ENCODE measurements around the gene TRIP13.
A peak's percentile ranks its signal among the peaks of the same experiment; 100 is the strongest.
"Not testable (repeated sequence)": the region's sequence is repeated elsewhere in the genome, so short reads cannot be mapped to it uniquely, and the experiment has no call there.

TRIP13 gene

DNA sequence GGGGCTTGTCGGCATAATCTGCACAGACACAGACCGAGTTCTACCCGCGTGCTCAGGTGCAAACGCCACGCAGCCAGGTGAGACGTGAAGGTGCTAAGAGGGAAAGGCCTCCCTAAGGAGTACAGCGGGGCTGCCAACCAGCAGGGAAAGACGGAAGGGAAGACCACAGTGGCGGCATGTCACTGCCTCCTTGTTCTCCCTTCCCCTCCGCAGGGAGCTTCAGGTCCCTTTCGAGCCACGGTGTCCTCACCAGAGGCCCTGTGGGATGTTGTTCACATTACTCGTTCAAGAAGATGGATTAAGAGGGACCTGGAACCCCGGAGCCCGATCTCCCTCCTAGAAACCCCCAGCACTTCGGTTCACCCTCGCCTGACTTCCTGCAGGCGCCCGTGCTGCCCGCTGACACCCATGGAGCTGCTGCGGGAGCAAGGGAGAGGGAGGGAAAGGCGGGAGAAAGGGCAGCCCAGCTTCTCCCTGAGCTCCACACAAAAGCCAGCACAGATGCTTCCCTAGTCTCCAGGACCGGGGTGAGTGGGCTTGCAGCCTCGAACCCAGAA is 769 bp upstream of the TRIP13 start:
- DNase-seq (ENCODE audit: low spot score) = no peak

DNA sequence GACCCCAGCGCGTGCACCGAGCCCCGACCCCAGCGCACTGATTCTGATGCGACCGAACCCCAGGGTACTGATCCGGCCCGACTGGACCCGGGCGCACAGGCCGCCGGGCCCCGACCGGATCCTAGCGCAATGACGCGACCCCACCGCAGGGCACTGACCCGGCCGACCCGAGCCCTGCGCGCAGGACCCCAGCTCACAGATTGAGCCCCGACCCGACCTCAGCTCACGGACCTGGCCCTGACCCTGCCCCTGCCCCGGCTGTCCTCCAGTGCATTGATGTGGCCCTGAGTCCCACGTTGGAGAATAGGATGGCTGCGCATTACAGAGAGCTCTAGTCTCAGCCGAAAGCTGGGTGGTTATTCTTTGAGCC is 438 bp downstream of the TRIP13 start:
- DNase-seq (ENCODE audit: low spot score) = peak; percentile 64

DNA sequence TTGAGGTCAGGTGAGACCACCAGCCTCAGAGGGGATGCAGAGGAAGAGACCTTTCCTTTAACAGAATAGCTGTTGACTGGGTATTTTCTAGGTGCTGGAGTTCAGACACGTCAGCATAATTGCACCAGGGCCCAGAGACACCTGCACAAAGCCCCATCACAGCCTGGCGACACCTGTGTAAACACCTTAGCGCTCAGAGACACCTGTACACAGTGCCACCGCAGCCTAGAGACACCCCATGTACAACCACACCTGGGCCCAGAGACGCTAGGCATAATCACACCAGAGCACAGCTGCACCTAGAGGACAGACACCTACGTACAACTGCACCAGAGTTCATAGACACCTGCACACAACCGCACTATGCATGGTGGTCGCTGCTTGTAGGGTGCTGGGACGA is 1.0 kb downstream of the TRIP13 start:
- DNase-seq (ENCODE audit: low spot score) = no peak

DNA sequence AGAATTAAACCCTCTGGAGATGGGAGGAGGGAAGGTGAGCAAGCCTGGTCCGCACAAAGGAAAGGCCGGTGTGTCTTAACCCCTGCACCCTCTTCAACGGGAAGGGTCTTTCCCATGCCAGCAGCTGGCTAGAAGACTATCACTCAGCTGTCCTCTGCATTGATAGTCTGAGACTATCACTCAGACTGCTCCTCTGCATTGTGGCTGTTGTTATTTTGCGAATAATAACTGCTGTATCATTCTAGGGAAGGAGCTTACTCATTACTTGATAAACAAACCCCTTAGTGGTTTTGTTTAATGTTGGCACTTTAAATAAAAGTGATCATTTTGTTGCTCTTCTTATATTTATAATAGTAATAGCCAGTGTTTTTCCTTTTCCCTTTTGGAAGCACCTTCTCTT is 8.1 kb downstream of the TRIP13 start:
- DNase-seq (ENCODE audit: low spot score) = no peak

DNA sequence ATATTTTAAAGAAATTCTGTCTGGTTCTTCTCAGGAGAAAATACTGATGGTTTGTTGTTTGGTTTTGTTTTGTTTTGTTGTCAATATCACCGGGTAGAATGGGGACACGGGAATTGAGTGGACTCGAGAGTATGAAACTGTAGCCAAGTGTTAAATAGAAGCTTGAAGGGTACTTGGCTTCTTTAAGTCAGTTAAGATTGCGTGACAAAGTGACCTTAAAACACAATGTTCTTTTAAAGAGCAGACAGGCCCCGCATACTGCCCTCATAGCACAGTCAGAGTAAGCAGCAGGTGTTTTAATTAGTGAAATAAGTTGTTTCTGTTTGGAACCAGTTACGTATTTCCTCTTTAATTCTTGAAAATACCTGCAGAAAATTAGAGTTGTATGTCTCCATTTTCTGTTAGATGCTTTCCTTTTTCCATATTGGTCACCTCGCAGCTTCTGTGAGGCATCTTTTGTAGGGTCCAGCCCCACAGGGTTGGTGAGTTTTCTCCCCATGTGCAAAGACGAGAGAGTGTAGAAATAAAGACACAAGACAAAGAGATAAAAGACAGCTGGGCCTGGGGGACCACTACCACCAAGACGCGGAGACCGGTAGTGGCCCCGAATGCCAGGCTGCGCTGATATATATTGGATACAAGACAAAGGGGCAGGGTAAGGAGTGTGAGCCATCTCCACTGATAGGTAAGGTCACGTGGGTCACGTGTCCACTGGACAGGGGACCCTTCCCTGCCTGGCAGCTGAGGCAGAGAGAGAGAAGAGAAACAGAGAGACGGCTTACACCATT is 9.6 kb downstream of the TRIP13 start:
- no peak for DNase-seq (ENCODE audit: low spot score)

DNA sequence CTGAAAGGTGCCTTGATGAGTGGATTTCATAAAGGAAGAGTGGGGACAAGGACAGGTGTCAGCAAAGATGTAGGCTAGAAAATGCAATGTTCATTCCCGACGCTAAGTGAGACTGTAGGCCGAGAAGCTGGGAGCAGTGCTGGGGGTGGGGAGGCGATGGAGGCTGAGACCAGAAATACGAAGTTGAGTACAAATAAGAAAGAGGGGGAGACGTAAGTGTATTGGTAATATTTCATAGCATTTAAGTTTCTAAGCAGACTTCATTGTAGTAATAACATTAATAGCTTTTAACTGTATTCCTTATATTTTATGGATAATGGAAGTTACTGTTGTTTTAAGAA is 11.0 kb downstream of the TRIP13 start:
- DNase-seq (ENCODE audit: low spot score) = no peak

DNA sequence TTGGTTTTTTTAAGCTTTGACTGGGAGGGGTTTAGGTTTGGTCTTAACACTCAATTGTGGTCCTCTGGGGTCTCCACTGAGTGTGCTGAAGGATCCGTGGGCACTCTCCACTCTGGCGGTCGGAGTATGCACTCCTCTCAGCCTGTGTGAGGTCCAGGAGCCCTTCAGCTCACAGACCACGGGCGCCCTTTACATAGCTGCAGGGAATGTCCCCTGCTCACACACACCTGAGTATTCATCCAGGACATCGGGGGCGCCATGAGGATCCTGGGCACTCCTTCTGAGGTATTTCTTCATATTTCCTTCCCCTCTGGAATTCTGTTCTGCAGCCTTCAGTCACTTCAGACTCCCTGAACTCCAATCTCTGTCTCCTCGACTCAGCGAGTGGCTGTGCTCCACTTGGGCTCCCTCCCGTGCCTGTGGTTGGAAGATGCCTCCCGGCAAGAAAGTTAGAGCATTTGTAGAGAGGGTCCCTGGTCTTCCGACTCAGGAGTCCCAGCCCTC is 12.5 kb downstream of the TRIP13 start:
- DNase-seq (ENCODE audit: low spot score) = no peak

DNA sequence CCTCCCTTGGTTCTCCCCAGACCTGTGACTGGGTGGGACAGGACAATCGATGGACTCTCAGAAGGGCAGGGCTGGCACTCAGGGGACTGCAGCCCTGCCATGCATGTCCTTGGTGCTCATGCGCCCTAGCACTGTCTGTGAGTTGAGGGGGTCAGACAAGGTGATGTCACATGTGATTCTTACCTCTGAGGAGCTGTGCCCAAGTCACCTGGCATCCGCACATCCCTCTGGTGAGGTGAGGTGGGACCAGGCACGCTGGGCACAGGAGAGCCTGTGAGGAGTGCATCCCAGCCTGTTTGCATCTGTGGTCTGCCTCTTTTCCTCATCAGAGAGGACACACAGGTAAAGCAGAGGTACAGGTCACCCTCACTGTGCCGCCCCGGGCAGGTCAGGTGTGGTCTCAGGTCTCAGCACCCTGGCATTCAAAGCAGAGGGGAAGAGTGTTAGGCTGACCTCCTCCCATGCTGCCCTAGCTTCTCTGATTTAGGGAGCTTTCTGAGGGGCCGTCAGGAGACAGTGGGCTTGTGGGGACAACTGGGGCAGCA is 14.8 kb downstream of the TRIP13 start:
- no peak for DNase-seq (ENCODE audit: low spot score)

DNA sequence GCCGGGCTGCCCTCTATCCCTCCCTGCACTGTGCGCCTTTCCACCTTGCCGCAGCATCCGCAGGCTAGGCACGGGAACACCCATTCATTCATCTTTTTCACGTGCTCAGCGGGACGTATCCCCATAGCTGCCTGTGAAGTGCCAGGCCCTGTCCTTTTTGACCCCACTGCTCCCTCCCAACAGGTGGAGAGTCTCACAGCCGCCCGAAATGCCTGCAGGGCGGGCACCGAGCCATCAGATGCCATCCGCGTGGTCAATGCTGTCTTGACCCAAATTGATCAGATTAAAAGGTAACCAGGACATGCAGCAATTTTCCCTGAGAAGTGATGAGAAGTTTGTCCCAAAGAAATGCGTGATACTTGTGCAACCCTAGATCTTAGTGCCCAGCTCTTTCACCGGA is 15.5 kb downstream of the TRIP13 start:
- DNase-seq (ENCODE audit: low spot score) = no peak

DNA sequence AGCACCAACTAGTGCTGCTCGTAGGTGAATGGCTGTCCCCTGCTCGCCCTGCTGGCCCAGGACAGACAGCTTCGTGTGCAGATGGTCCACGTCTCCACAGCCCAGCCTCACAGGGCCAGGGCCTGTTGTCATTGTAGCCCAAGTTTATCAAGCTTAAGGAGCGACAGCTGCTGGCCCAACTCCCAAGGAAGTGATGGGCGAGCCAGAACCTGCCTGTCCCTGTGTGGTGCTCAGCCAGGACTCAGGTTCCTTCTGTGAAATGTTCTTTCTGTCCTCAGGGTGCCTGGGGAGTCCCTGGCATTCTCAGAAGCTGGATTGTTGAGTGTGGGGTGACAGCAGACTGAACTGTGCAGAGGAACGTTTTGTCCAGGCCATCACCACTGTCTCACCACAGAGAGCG is 16.4 kb downstream of the TRIP13 start:
- DNase-seq (ENCODE audit: low spot score) = no peak

DNA sequence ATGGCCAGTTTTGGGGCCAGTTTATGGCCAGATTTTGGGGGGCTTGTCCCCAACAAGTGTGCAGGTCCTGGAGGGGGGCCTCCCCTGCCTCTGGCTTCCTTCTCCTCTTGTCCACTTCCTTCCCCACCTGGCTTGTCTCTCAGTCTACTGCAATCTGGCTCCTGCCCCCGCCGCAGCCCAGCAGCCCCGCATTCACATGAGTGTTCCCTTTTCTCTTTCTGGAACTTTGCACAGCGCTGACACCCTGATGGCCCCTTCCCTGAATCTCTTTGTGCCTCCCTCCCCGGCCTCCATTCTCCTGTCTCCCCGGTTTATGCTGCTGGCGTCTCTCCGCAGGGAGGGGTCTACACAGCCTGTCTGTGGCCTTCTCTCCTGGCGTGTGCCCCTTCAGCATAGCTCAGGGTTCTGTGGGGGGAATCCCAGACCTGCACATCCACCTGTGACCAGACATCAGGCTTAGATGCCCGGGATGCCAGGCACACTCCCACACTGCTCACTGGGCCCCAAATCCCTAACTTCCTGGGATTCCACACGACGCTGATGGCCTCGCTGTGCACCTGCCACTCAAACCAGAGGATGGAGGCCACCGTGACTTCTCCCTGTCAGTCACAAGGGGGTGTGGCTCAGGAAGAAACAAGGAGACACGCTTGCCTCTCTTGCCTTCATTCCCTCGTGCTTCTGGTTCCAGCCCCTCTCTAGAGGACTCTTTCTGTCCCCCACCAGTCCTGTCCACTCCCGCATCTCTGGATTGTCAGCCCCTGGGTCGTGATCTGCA is 17.5 kb downstream of the TRIP13 start:
- no peak for DNase-seq (ENCODE audit: low spot score)

DNA sequence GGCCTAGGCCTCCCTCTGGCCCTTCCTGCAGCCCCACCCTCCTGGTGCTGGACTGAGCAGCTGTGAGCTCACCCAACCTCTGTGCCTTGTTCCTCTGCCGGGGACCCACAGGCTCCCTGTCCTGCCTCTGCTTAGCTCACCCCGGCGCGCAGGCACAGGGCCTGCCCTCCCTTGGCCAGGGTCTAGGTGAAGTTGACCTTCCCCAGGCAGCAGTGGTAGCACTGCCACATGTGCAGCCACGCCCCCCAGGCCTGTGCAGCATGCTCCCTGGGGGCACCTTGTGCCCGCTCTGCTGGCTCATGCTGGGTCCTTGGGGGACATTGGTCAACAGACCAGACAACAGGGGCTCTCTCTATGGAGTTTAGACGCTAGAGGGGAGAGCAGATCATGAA is 18.1 kb downstream of the TRIP13 start:
- DNase-seq (ENCODE audit: low spot score) = no peak

DNA sequence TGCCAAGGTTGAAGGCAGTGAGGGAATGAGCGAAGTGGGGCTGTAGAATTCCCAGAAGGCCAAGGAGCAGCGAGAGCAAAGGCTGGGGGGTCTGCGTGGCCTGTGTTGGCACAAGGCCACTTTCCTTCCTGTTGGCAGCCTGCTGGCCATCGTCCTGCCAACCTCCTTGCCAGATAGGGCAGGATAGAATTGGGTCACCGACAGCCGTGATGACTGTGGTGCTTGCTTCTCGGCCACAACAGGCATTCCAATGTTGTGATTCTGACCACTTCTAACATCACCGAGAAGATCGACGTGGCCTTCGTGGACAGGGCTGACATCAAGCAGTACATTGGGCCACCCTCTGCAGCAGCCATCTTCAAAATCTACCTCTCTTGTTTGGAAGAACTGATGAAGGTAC is 18.9 kb downstream of the TRIP13 start:
- no peak for DNase-seq (ENCODE audit: low spot score)

DNA sequence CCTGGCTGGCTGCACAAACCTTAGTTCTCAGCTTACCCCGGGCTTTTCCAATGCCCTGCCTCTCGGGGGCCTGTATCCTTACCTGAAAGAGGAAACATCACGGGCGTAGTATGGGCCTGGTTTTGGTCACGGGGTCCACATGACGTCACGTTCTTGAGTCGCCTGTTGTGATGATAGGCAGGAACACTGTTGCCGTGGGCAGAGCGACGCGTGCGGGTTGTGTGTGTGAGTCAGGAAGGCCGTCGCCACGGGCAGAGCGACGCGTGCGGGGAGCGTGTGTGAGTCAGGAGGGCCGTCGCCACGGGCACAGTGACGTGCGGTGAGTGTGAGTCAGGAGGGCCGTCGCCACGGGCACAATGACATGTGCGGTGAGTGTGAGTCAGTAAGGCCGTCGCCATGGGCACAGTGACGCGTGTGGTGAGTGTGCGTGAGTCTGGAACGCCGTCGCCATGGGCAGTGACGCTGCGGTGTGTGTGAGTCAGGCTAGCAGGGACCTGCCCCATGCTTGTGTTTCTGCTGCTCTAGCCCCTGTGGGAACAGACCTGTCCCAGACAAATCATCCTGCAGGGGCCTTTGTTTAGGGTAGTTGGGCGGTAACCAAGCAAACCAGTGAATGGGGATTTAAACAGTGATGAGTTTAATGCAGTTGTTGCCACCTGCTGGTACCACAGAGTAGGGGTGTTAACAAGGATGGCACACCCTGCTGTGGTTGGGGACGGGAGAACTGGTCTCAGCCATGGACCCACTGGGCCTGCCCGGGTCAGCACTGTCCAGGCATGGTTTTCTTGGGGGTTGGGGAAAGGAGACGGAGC is 19.8 kb downstream of the TRIP13 start:
- DNase-seq (ENCODE audit: low spot score) = peak; percentile 32

DNA sequence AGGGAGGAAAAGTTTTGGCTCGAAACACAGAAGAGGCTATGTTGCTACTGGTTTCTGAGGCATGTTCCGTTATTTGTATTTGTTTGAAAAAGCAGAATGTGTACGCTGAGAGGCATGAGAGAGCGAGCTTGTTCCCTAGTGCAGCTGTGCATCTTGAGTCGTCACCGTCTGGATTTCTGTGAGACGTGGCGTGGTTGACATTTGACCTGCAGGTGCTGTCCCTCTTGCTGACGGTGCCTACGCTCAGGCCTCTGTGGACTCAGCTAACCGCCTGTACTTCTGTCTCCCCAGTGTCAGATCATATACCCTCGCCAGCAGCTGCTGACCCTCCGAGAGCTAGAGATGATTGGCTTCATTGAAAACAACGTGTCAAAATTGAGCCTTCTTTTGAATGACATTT is 21.5 kb downstream of the TRIP13 start:
- DNase-seq (ENCODE audit: low spot score) = no peak

DNA sequence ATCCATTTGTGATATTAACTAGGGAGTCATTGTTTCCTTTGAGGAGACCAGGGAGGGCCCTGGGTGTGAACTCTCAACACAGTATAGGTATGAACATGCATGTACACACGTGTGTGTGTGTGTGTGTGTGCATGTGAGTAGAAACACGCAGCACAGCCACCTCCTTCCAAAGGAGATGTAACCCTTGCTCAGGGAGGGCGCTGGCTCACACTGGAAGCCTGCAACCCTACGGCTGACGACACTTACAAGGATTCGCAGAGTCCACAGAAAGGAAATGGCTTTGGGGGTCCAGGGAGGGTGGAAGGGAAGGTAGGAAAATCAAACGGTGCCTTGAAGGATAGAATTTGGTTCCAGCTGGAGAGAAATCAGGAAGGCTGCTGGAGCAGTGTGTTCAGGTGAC is 21.9 kb downstream of the TRIP13 start:
- no peak for DNase-seq (ENCODE audit: low spot score)

DNA sequence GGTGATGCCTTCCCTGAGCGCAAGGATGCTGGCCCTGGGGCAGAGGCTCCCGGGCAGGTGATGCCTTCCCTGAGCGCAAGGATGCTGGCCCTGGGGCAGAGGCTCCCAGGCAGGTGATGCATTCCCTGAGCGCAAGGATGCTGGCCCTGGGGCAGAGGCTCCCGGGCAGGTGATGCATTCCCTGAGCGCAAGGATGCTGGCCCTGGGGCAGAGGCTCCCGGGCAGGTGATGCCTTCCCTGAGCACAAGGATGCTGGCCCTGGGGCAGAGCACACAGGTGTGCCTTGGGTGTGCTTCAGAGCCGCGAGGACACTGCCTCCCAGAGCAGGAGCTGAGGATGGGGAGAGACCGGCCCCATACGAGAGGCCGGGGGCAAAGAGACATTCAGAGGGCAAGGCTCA is 22.7 kb downstream of the TRIP13 start:
- DNase-seq (ENCODE audit: low spot score) = not testable (repeated sequence)

DNA sequence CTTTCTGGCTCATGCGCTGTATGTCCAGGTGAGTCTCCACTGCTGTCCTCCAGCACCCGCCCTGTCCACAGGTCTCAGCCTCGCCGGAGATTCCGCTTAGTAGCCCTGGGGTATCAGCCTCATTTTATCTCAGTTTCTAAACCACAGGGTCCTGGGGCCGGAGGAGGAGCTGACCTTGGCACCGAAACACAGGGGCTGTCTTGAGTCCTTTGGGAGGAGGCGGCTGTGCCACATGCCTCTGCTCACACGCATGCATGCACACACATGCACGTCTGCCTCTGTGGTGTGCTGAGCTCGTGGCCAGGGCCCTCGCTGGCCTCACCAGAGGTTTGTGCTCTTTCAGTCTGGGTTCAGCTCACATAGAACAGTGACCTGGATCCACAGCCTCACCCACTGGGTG is 23.3 kb downstream of the TRIP13 start:
- DNase-seq (ENCODE audit: low spot score) = no peak

DNA sequence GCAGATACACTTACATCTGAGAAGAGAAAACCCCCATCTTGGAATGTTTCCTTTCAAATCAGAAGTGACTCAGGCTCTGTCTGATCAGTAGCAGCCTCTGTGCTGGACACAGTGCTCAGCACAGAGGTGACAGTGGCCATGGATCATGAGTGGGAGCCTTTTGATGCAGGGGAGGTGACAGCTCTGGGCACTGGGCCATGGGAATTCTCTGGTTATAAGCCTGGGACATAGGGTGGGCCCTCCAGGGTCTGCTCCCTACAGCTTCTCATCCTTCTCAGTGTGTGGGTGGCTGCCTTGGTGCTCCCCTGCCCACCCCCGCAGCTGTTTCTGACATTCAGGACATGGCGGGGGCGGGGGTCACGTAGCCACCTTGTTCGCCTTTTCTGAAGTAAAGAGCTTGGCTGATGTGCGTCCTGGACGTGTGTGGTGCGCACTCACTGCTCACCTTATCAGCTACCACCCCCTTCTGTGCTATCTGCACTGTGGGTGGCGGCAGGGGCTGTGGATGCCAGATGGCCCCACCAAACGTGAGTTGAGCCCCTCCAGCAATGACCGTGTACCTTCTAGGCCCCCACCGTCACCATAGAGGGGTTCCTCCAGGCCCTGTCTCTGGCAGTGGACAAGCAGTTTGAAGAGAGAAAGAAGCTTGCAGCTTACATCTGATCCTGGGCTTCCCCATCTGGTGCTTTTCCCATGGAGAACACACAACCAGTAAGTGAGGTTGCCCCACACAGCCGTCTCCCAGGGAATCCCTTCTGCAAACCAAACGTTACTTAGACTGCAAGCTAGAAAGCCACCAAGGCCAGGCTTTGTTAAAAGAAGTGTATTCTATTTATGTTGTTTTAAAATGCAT is 24.0 kb downstream of the TRIP13 start:
- DNase-seq (ENCODE audit: low spot score) = no peak

DNA sequence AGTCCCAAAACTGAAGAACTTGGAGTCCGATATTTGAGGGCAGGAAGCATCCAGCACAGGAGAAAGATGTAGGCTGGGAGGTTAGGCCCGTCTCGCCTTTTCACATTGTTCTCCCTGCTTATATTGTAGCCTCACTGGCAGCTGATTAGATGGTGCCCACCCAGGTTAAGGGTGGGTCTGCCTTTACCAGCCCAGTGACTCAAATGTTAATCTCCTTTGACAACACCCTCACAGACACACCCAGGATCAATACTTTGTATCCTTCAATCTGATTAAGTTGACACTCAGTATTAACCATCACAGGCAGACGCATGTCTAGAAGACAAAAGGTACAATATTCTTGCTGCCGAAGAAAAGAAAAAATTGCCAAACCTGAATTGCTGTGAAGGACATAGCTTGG is 26.0 kb downstream of the TRIP13 start:
- not testable (repeated sequence) for DNase-seq (ENCODE audit: low spot score)

DNA sequence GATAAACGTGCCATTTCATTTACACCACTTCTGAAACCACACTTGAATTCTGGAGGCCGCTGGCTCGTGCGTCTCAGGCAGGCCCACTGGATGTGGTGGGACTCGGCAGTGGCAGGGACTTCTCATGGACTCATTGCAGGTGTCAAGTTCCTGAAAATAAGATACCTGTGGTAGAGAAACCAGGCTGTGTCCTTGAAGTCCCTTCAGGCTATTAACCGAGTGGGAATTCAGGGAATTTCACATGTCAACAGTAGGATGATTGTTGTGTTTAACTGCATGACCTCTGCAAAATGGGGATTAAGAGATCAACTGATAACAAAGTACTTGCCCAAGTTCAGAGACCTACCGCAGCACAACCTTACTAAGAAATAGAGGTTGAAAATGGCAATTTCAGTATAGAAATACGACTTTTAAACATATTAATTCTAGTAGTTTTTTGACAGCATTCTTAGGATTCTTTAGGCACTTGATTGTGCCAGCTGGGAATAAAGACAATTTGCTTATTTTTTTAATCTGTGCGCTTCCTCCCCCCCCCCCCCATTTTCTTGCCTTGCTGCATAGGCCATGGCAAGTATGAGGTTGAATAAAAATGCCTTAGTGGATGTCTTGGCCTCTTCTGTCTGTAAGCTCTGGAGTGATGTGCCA is 26.8 kb downstream of the TRIP13 start:
- DNase-seq (ENCODE audit: low spot score) = no peak

Data from iPS-NIHi11 (cell line).